ENCODE results near the gene RANGAP1. TPM values are rescaled to one million over a fixed set of nuclear protein-coding genes. Genes with fewer than 3 reads are reported as not detected.

The RANGAP1 gene
- total and polyA plus RNA-seq, 2 of the 8 experiments (the other 6 are each of a cell fraction or from before 2014, with no cell fraction given), result 121 to 171 TPM

- peak overlapping the region; percentile 53 for H2BK120ac ChIP-seq (replicated peaks; ENCODE audit: low read depth, low read length)
- H3K14ac ChIP-seq (ENCODE audit: insufficient read length), result no peak overlapping the region
- H3K4me3 ChIP-seq (ENCODE audit: extremely low read depth in 1 of 4, insufficient read depth in 2 of 4, low read depth in 3 of 4, low read length in 4 of 4), result peak overlapping the region; percentile 2 to 53 (median 28); a peak in 7 of 8 replicates
- H3K18ac ChIP-seq (ENCODE audit: extremely low read depth, low read length), result peak overlapping the region; percentile 83
- H2BK15ac ChIP-seq (ENCODE audit: low read length), result peak overlapping the region; percentile 61; the same call in 1 of the 2 replicates
- no peaks in the 10 kb centered on the region for H3K36me3 ChIP-seq (ENCODE audit: control insufficient read depth in 2 of 4, insufficient read depth in 4 of 4, low read length in 3 of 4)
- DNase-seq (ENCODE audit: low read depth in 1 of 2, low spot score in 2 of 2) (peak in 1 of 2 experiments; percentile 80), FAIRE-seq (no peak)
- peak overlapping the region; percentile 93 for H4K91ac ChIP-seq (replicated peaks; ENCODE audit: insufficient read length, low read length)
- peak overlapping the region; percentile 68 for H4K5ac ChIP-seq (ENCODE audit: insufficient read length, low read depth, low read length)
- no peaks in the 10 kb centered on the region for H4K20me1 ChIP-seq (replicated peaks in 1 of 2; ENCODE audit: control insufficient read depth in 1 of 2, insufficient read depth in 2 of 2, low read length in 2 of 2)
- H3K9me3 ChIP-seq (ENCODE audit: insufficient read depth in 2 of 2, low read depth in 1 of 2, low read length in 1 of 2), result no peaks in the 10 kb centered on the region
- H3K27ac ChIP-seq (ENCODE audit: low read depth, low read length), result peak overlapping the region; percentile 37; the same call in 1 of the 2 replicates
- peak overlapping the region; percentile 78; the same call in 1 of the 2 replicates for H2BK5ac ChIP-seq (ENCODE audit: low read depth, low read length)
- WGBS, 2 experiments (ENCODE audit: extremely low coverage in 1 of 2, insufficient coverage in 1 of 2, insufficient read length in 1 of 2, insufficient replicate concordance in 2 of 2, low coverage in 1 of 2, low lambda C conversion rate in 2 of 2, missing lambda C conversion rate in 1 of 2), result 24% methylated on average over 60 of the region's 97 CpGs; no CpG with 5 or more reads in 1 of the 2 experiments
- H2AK5ac ChIP-seq (ENCODE audit: low read depth, low read length), result no peak overlapping the region
- no peak overlapping the region for H3K23ac ChIP-seq (ENCODE audit: insufficient read length)
- peaks cover 0 to 4% (median 0%) of the 10 kb centered on the region in 4 experiments; a peak in 3 of 7 replicates for H3K27me3 ChIP-seq (replicated peaks in 1 of 4; ENCODE audit: control insufficient read depth in 3 of 4, extremely low read depth in 1 of 4, insufficient read depth in 3 of 4, low read length in 3 of 4)
- no peak overlapping the region for H2BK20ac ChIP-seq (ENCODE audit: low read length)
- H3K9ac ChIP-seq (replicated peaks in 1 of 4; ENCODE audit: extremely low read depth in 1 of 4, low read depth in 3 of 4, low read length in 3 of 4), result peak overlapping the region in 3 of 4 experiments; percentile 38 to 68 (median 48); a peak in 3 of 7 replicates
- peak overlapping the region; percentile 98 for H4K8ac ChIP-seq (ENCODE audit: extremely low read depth, insufficient read depth, low read length)
- H2BK12ac ChIP-seq (ENCODE audit: low read depth, low read length), result peak overlapping the region; percentile 77; the same call in 1 of the 2 replicates
- ChIA-PET CTCF (ENCODE audit: partially characterized antibody) (interaction anchor here (0.5 to 2.6 kb wide), 27 partner anchors 9 to 322 kb away, joined by 3 to 23 read pairs (median 5); partner anchors contain the start of gene RBX1), POLR2A (ENCODE audit: partially characterized antibody) (interaction anchor here (0.6 to 3.8 kb wide), 22 partner anchors 9 to 315 kb away, joined by 3 to 25 read pairs (median 4); partner anchors contain the start of gene ZC3H7B)
- H3K4me1 ChIP-seq (replicated peaks in 1 of 4; ENCODE audit: control insufficient read depth in 3 of 4, insufficient read depth in 4 of 4, low read length in 3 of 4), result peaks cover 4 to 17% (median 11%) of the 10 kb centered on the region in 4 experiments; a peak in 6 of 7 replicates
- peak overlapping the region; percentile 44 for H3K56ac ChIP-seq (replicated peaks; ENCODE audit: insufficient read length, low read depth, low read length)
- H2AFZ ChIP-seq (ENCODE audit: low read length), result peak overlapping the region; percentile 71; the same call in 1 of the 2 replicates
- H3K23me2 ChIP-seq (ENCODE audit: low read depth, low read length), result peaks cover 2% of the 10 kb centered on the region; the same call in 1 of the 2 replicates
- H3K79me1 ChIP-seq (ENCODE audit: low read depth, low read length), result no peaks in the 10 kb centered on the region
- H3K79me2 ChIP-seq (ENCODE audit: control insufficient read depth in 1 of 2, insufficient read depth in 2 of 2, low read length in 2 of 2), result no peaks in the 10 kb centered on the region
- H3K4ac ChIP-seq (replicated peaks; ENCODE audit: insufficient read length, low read depth, low read length), result peak overlapping the region; percentile 90
- peak overlapping the region; percentile 39 to 69; a peak in 3 of 4 replicates for H3K4me2 ChIP-seq (ENCODE audit: insufficient read depth in 1 of 2, low read depth in 2 of 2, low read length in 2 of 2)
- TF ChIP-seq SUZ12 (IDR thresholded peaks at IDR 0.05; ENCODE audit: low read length) (no peak), SRF (IDR thresholded peaks at IDR 0.05; ENCODE audit: low read depth, low read length) (no peak), CHD2 (IDR thresholded peaks at IDR 0.05; ENCODE audit: low read length) (no peak), JUND (IDR thresholded peaks at IDR 0.05; ENCODE audit: low read length) (no peak), SP1 (IDR thresholded peaks at IDR 0.05; ENCODE audit: low read depth, low read length) (no peak), SAP30 (IDR thresholded peaks at IDR 0.05; ENCODE audit: insufficient read depth, insufficient replicate concordance, low read length) (no peak), TBP (IDR thresholded peaks at IDR 0.05; ENCODE audit: low read depth, low read length) (no peak; the same call in 1 of the 2 replicates), TAF7 (optimal IDR thresholded peaks at IDR 0.05; ENCODE audit: borderline replicate concordance, low read depth, low read length) (no peak), SIRT6 (IDR thresholded peaks at IDR 0.05; ENCODE audit: low read length) (no peak), ASH2L (IDR thresholded peaks at IDR 0.05; ENCODE audit: low read length) (peak; percentile 18), KDM4A (IDR thresholded peaks at IDR 0.05; ENCODE audit: low read depth, low read length, severe bottlenecking) (peak; percentile 33), POLR2A (IDR thresholded peaks at IDR 0.05; ENCODE audit: control extremely low read depth in 1 of 2, low read depth in 2 of 2, low read length in 2 of 2) (peak in 1 of 2 experiments; percentile 49; a peak in 1 of 3 replicates)
These were observed 48.0 kb downstream of the RANGAP1 start for GRCh38 chr22:41237707-41238569.
